Cardiac atrium fibroblast (primary cell): Measurements from ENCODE around the gene FXYD3. TPM values are rescaled to one million over a fixed set of nuclear protein-coding genes. Genes with fewer than 3 reads are reported as not detected.

Experiments
- total RNA-seq: library from RNA; depleted of rRNA; stranded (reverse); fragments of >200 nt; gene quantifications from 2 replicates; pipeline ENCODE4 v1.2.3, GENCODE V29; 2015

Gene FXYD3
- not detected in 2 replicates for total RNA-seq

GRCh38 chr19:35115177-35115951, at the start of gene FXYD3:
TSS of gene FXYD3 (plus strand) at chr19:35115823. CDS start at chr19:35119377, 3,554 bp downstream.

GRCh38 chr19:35134601-35135242, 19.1 kb downstream of the FXYD3 start, which contains the start of gene LGI4:
TSS of gene LGI4 (minus strand) at chr19:35135059. CDS start at chr19:35134680, 379 bp downstream.

GRCh38 chr19:35138305-35138892, 22.8 kb downstream of the FXYD3 start, which contains the start of gene FXYD1:
TSS of gene FXYD1 (plus strand) at chr19:35138824. CDS start at chr19:35140080, 1,256 bp downstream.

GRCh38 chr19:35143231-35143715, 27.6 kb downstream of the FXYD3 start, which contains the start of gene FXYD7:
TSS of gene FXYD7 (plus strand) at chr19:35143255. CDS start at chr19:35143334, 79 bp downstream.

GRCh38 chr19:35154525-35155406, 39.1 kb downstream of the FXYD3 start, which contains the start of gene FXYD5:
TSS of gene FXYD5 (plus strand) at chr19:35154735. CDS start at chr19:35155551, 816 bp downstream.

Other genes starting within 250 kb of the FXYD3 start
- 0.36 and 3.1 TPM in 2 replicates for gene ZNF30, start 188.9 kb upstream of the FXYD3 start, total RNA-seq
- gene ZNF792, start 151.6 kb upstream of the FXYD3 start, total RNA-seq = 2.9 and 3.1 TPM in 2 replicates
- gene GRAMD1A, start 115.5 kb upstream of the FXYD3 start, total RNA-seq = 51.4 and 69.8 TPM in 2 replicates
- 16.2 and 31.6 TPM in 2 replicates for gene SCN1B, start 85.4 kb upstream of the FXYD3 start, total RNA-seq
- 0.49 TPM in 1 of 2 replicates, not detected in the other for gene HPN, start 74.1 kb upstream of the FXYD3 start, total RNA-seq
- 0.16 TPM in 1 of 2 replicates, not detected in the other for gene LGI4, start 19.2 kb downstream of the FXYD3 start, total RNA-seq
- gene FXYD1, start 23.0 kb downstream of the FXYD3 start, total RNA-seq = 0.49 and 2.0 TPM in 2 replicates
- gene FXYD7, start 27.4 kb downstream of the FXYD3 start, total RNA-seq = not detected in 2 replicates
- gene FXYD5, start 38.9 kb downstream of the FXYD3 start, total RNA-seq = 101 and 147 TPM in 2 replicates
- gene FAM187B, start 112.9 kb downstream of the FXYD3 start, total RNA-seq = not detected in 2 replicates
- gene LSR, start 133.2 kb downstream of the FXYD3 start, total RNA-seq = 1.6 and 2.2 TPM in 2 replicates
- 50.9 and 53.4 TPM in 2 replicates for gene USF2, start 153.1 kb downstream of the FXYD3 start, total RNA-seq
- not detected in 2 replicates for gene HAMP, start 166.7 kb downstream of the FXYD3 start, total RNA-seq
- gene MAG, start 176.3 kb downstream of the FXYD3 start, total RNA-seq = not detected in 2 replicates
- gene CD22, start 213.4 kb downstream of the FXYD3 start, total RNA-seq = not detected in 2 replicates
- gene FFAR1, start 232.1 kb downstream of the FXYD3 start, total RNA-seq = not detected in 2 replicates
- not detected in 2 replicates for gene FFAR3, start 242.6 kb downstream of the FXYD3 start, total RNA-seq